ENCODE results near the gene NMNAT2. TPM values are rescaled to one million over a fixed set of nuclear protein-coding genes. Genes with fewer than 3 reads are reported as not detected.

NMNAT2 gene
- total and polyA plus RNA-seq, 9 donors = 0.24 to 2.5 (median 0.77) TPM; not detected in 1

DNA sequence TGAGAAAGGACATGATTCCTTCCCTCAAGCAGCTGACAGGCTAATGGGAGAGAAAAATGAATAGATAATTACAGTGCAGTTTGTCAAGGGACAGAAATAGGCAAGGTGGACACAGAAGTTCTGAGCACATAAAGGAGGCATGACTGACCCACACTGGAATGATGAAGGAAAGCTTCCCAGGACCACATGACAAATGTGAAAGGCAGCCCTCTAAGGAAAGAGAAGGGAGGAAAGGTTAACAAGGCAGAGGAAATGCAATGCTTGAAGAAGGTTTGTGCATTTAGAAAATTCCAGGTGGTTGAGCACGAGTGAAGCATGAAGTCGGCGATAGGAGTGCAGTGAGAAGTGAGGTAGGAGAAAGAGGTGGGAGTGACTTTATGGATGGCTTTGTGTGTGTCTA, 194.7 kb downstream of the NMNAT2 start:
- TF ChIP-seq POLR2A (IDR thresholded peaks at IDR 0.05) = no peak
- no peak for TF ChIP-seq CTCF (IDR thresholded peaks at IDR 0.05)
- TF ChIP-seq EP300 (IDR thresholded peaks at IDR 0.05) = no peak
- no peaks in the 10 kb centered on the region for H3K36me3 ChIP-seq
- intact Hi-C loops (cut with DNase I) = no loop called here
- no peak overlapping the region for H3K27ac ChIP-seq
- H3K27me3 ChIP-seq = no peaks in the 10 kb centered on the region
- peaks cover 3% of the 10 kb centered on the region for H3K4me1 ChIP-seq (ENCODE audit: insufficient read depth)
- DNase-seq = no peak
- WGBS, 3 donors = 69 to 86% (median 85%) methylated on average over 3 of the region's 3 CpGs
- H3K9me3 ChIP-seq = no peaks in the 10 kb centered on the region
- H3K4me3 ChIP-seq = no peak overlapping the region

DNA sequence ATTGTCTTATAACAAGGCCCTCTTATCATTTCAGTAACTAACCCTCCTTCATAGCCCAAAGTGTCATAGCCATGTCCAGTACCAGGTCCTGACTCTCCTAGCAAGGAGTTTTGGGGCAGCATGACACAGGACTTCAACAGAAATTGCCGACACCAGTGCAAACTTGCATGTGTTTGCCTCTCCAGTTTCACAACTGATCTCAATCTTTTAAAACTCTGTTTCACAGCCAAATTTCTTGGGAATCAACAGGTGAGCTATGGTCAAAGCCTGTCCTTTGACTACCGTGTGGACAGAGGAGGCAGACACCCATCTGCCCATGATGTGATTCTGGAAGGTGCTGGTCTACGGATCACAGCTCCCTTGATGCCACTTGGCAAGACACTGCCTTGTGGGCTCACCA, 195.3 kb downstream of the NMNAT2 start:
- peaks cover 4% of the 10 kb centered on the region for H3K4me1 ChIP-seq (ENCODE audit: insufficient read depth)
- intact Hi-C loops (cut with DNase I) = no loop called here
- no peaks in the 10 kb centered on the region for H3K9me3 ChIP-seq
- no peak overlapping the region for H3K27ac ChIP-seq
- H3K27me3 ChIP-seq = no peaks in the 10 kb centered on the region
- no peak for DNase-seq
- H3K4me3 ChIP-seq = no peak overlapping the region
- TF ChIP-seq CTCF (IDR thresholded peaks at IDR 0.05) = no peak
- TF ChIP-seq EP300 (IDR thresholded peaks at IDR 0.05) = no peak
- no peak for TF ChIP-seq POLR2A (IDR thresholded peaks at IDR 0.05)
- H3K36me3 ChIP-seq = no peaks in the 10 kb centered on the region
- 93 to 95% (median 94%) methylated on average over 3 of the region's 3 CpGs for WGBS, 3 donors

DNA sequence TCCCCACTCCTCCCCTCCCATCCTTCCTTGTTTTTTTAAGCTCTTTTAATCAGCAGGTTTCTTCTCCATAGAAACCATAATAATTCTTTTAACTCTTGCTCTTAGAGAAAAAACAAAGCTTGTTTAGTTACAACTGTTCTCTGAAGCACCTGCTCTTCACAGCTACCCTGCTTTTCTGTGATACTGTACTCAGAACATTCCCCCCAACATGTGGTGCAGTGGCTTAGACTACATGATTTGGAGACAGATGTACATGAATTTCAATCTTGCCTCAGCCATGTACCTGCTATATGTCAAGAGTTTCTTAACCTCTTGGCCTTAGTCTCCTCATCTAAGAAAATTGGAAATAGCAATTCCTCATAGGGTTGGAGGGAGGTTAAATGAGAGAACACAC, 198.6 kb downstream of the NMNAT2 start:
- DNase-seq = no peak
- Histone ChIP-seq H3K36me3 (no peaks in the 10 kb centered on the region), H3K9me3 (no peaks in the 10 kb centered on the region), H3K4me3 (no peak overlapping the region), H3K27ac (no peak overlapping the region), H3K27me3 (no peaks in the 10 kb centered on the region), H3K4me1 (ENCODE audit: insufficient read depth) (peaks cover 4% of the 10 kb centered on the region)
- intact Hi-C loops (cut with DNase I) = no loop called here
- TF ChIP-seq CTCF (IDR thresholded peaks at IDR 0.05) (no peak), POLR2A (IDR thresholded peaks at IDR 0.05) (no peak), EP300 (IDR thresholded peaks at IDR 0.05) (no peak)

GRCh38 chr1:183218971-183219615, 199.1 kb downstream of the NMNAT2 start:
- Histone ChIP-seq H3K4me3 (no peak overlapping the region), H3K36me3 (no peaks in the 10 kb centered on the region), H3K27me3 (no peaks in the 10 kb centered on the region), H3K9me3 (no peaks in the 10 kb centered on the region), H3K27ac (peak overlapping the region in 1 of 2 donors; percentile 11), H3K4me1 (ENCODE audit: insufficient read depth) (peaks cover 4% of the 10 kb centered on the region)
- no peak for TF ChIP-seq CTCF (IDR thresholded peaks at IDR 0.05)
- no peak for TF ChIP-seq POLR2A (IDR thresholded peaks at IDR 0.05)
- intact Hi-C loops (cut with DNase I) = no loop called here
- peak; percentile 36 to 49 (median 38) for DNase-seq
- 8 to 9% (median 8%) methylated on average over 5 of the region's 5 CpGs for WGBS, 3 donors

Data from ovary (tissue), 9 donors.